ENCODE measurements around the gene KMT2D. TPM values are rescaled to one million over a fixed set of nuclear protein-coding genes. Genes with fewer than 3 reads are reported as not detected.

Gene KMT2D
- total and polyA plus RNA-seq, 2 donors (not counting 3 experiments of a cell fraction or from before 2014, with no cell fraction given) = 15.1 to 120 TPM

GRCh38 chr12:49092086-49092815 is 31.7 kb upstream of the KMT2D start:
- peaks cover 55% of the 10 kb centered on the region for H3K4me1 ChIP-seq (ENCODE audit: control insufficient read depth, extremely low read depth, insufficient read depth, low read length)
- no peaks in the 10 kb centered on the region for H3K27me3 ChIP-seq (ENCODE audit: control insufficient read depth in 2 of 2, insufficient read depth in 2 of 2, low read length in 2 of 2)
- CTCF ChIA-PET = interaction anchor here (0.7 to 11.7 kb wide), 20 partner anchors 9 to 143 kb away, joined by 3 to 179 read pairs (median 6); partner anchors contain the start of genes KMT2D, LMBR1L, RHEBL1 and TUBA1B
- H3K36me3 ChIP-seq (ENCODE audit: control insufficient read depth in 2 of 2, extremely low read depth in 1 of 2, insufficient read depth in 2 of 2, low read length in 2 of 2) = peaks cover 0 to 6% of the 10 kb centered on the region in 2 experiments
- H4K20me1 ChIP-seq (replicated peaks; ENCODE audit: control insufficient read depth, extremely low read depth, insufficient read depth, low read length) = no peaks in the 10 kb centered on the region
- peak overlapping the region; percentile 5 to 37 (median 17) for H3K4me3 ChIP-seq (replicated peaks in 1 of 3; ENCODE audit: insufficient read depth in 1 of 3, low read depth in 1 of 3, low read length in 3 of 3)
- H3K9me1 ChIP-seq (replicated peaks; ENCODE audit: control insufficient read depth, extremely low read depth, insufficient read depth, low read length) = no peaks in the 10 kb centered on the region
- peak overlapping the region; percentile 48 for H2AFZ ChIP-seq (ENCODE audit: low read depth, low read length)
- H3K79me2 ChIP-seq (ENCODE audit: control insufficient read depth, insufficient read depth, low read length) = no peaks in the 10 kb centered on the region
- FAIRE-seq (peak; percentile 55), DNase-seq (ENCODE audit: low read depth, low spot score) (peak; percentile 62)
- H3K27ac ChIP-seq (ENCODE audit: insufficient read depth, low read depth, low read length) = peak overlapping the region; percentile 13
- TF ChIP-seq GATA2 (IDR thresholded peaks at IDR 0.05; ENCODE audit: insufficient read depth, insufficient read length, low read depth, low read length) = peak; percentile 84
- TF ChIP-seq POLR2AphosphoS5 (IDR thresholded peaks at IDR 0.05; ENCODE audit: insufficient read depth, low read depth, low read length) = no peak
- peak; percentile 14 to 51 for TF ChIP-seq CTCF (IDR thresholded peaks at IDR 0.05; ENCODE audit: extremely low read depth in 1 of 2, insufficient read depth in 1 of 2, low read depth in 1 of 2, low read length in 2 of 2)
- no peak overlapping the region for H3K9ac ChIP-seq (replicated peaks; ENCODE audit: extremely low read depth, insufficient read depth, low read length)
- H3K4me2 ChIP-seq (ENCODE audit: insufficient read depth, low read length) = peak overlapping the region; percentile 85
- no TSS peak for BruUV-seq (replicated peaks)
- intact Hi-C loops (cut with micrococcal nuclease) = no loop called here
- POLR2A ChIA-PET = interaction anchor here (0.5 to 4.2 kb wide), 5 partner anchors 19 to 145 kb away, joined by 3 to 25 read pairs (median 4); partner anchors contain the start of genes LMBR1L and TUBA1B
- H3K9me3 ChIP-seq (replicated peaks; ENCODE audit: control insufficient read depth, insufficient read depth, low read length) = no peaks in the 10 kb centered on the region
- dilution Hi-C loops (cut with MboI; ENCODE audit: extremely low pct_ligation_motif_present, low sequenced_read_pairs) = no loop called here

- peaks cover 0 to 1% of the 10 kb centered on the region in 2 experiments for H3K36me3 ChIP-seq (ENCODE audit: control insufficient read depth in 2 of 2, extremely low read depth in 1 of 2, insufficient read depth in 2 of 2, low read length in 2 of 2)
- no peaks in the 10 kb centered on the region for H3K79me2 ChIP-seq (ENCODE audit: control insufficient read depth, insufficient read depth, low read length)
- no peaks in the 10 kb centered on the region for H3K27me3 ChIP-seq (ENCODE audit: control insufficient read depth in 2 of 2, insufficient read depth in 2 of 2, low read length in 2 of 2)
- no peaks in the 10 kb centered on the region for H3K9me3 ChIP-seq (replicated peaks; ENCODE audit: control insufficient read depth, insufficient read depth, low read length)
- dilution Hi-C loops (cut with MboI; ENCODE audit: extremely low pct_ligation_motif_present, low sequenced_read_pairs) (no loop called here), intact Hi-C loops (cut with micrococcal nuclease) (no loop called here)
- H3K27ac ChIP-seq (ENCODE audit: insufficient read depth, low read depth, low read length) = peak overlapping the region; percentile 29
- H3K4me1 ChIP-seq (ENCODE audit: control insufficient read depth, extremely low read depth, insufficient read depth, low read length) = peaks cover 55% of the 10 kb centered on the region
- peak overlapping the region; percentile 85 for H3K4me2 ChIP-seq (ENCODE audit: insufficient read depth, low read length)
- TF ChIP-seq FOS (IDR thresholded peaks at IDR 0.05; ENCODE audit: borderline replicate concordance, insufficient read depth, low read length) (peak; percentile 37), JUN (IDR thresholded peaks at IDR 0.05; ENCODE audit: borderline replicate concordance, insufficient read depth, insufficient read length, low read depth) (no peak)
- CTCF ChIA-PET = interaction anchor here (0.9 to 11.7 kb wide), 18 partner anchors 10 to 143 kb away, joined by 3 to 179 read pairs (median 8); partner anchors contain the start of genes LMBR1L, RHEBL1 and TUBA1B
- H3K9me1 ChIP-seq (replicated peaks; ENCODE audit: control insufficient read depth, extremely low read depth, insufficient read depth, low read length) = no peaks in the 10 kb centered on the region
- peak overlapping the region; percentile 48 for H2AFZ ChIP-seq (ENCODE audit: low read depth, low read length)
- POLR2A ChIA-PET = interaction anchor here (0.5 to 4.2 kb wide), 4 partner anchors 19 to 146 kb away, joined by 3 to 25 read pairs (median 4); partner anchors contain the start of genes LMBR1L and TUBA1B
- DNase-seq (ENCODE audit: low read depth, low spot score) (no peak), FAIRE-seq (no peak)
- H3K4me3 ChIP-seq (replicated peaks in 1 of 3; ENCODE audit: insufficient read depth in 1 of 3, low read depth in 1 of 3, low read length in 3 of 3) = peak overlapping the region in 2 of 3 experiments; percentile 17 to 29
- H4K20me1 ChIP-seq (replicated peaks; ENCODE audit: control insufficient read depth, extremely low read depth, insufficient read depth, low read length) = no peaks in the 10 kb centered on the region
- no TSS peak for BruUV-seq (replicated peaks)
- peak overlapping the region; percentile 32 for H3K9ac ChIP-seq (replicated peaks; ENCODE audit: extremely low read depth, insufficient read depth, low read length)
Measured at GRCh38 chr12:49091836-49092085, 31.2 kb upstream of the KMT2D start.

Measured in endothelial cell of umbilical vein (primary cell).